Measurements from ENCODE around the gene DDX55. TPM values are rescaled to one million over a fixed set of nuclear protein-coding genes. Genes with fewer than 3 reads are reported as not detected.

Gene DDX55
- polyA plus RNA-seq, 3 donors = 6.6 to 32.9 (median 8.8) TPM

DNA sequence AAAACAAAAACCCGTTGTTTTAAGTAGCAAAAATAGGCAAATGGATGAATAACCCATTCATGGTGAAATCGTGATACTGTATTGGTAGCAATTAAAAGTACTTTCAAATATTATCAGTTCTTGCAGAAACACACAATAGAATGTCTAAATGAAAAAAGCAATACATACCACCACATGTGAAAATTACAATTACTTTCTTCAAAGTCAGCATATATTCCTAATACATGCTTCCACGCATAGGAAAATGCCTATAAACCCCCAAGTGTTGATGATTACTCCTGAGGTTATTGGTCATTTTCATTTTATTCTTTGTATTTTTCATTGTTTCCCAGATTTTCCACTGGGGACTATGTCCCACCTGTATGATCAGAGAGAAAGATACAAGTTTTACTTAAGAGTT lies 15.2 kb downstream of the DDX55 start:
- no peaks in the 10 kb centered on the region for H3K27me3 ChIP-seq (ENCODE audit: control insufficient read depth in 2 of 2, insufficient read depth in 2 of 2, low read length in 2 of 2)
- H3K4me3 ChIP-seq (replicated peaks in 1 of 3; ENCODE audit: low read depth in 2 of 3, low read length in 3 of 3) = no peak overlapping the region
- Mint-ChIP-seq H3K9me3 (no peaks in the 10 kb centered on the region), H3K4me1 (no peaks in the 10 kb centered on the region), H3K27ac (no peak overlapping the region), H3K4me3 (no peak overlapping the region), H3K36me3 (peaks cover 84 to 93% of the 10 kb centered on the region in 2 donors), H3K27me3 (ENCODE audit: low read depth in 3 of 3) (peaks cover 0 to 1% (median 0%) of the 10 kb centered on the region in 3 donors)
- no CpG with 5 or more reads among the region's 3 CpGs for WGBS (ENCODE audit: insufficient coverage)
- no peaks in the 10 kb centered on the region for H3K79me2 ChIP-seq (ENCODE audit: insufficient read depth, low read length)
- H2AFZ ChIP-seq (ENCODE audit: insufficient read depth, low read depth, low read length, poor library complexity, severe bottlenecking) = no peak overlapping the region
- no peaks in the 10 kb centered on the region for H3K4me1 ChIP-seq (ENCODE audit: control insufficient read depth in 1 of 2, insufficient read depth in 2 of 2, low read length in 2 of 2)
- intact Hi-C loops (cut with micrococcal nuclease) = no loop called here
- H4K20me1 ChIP-seq (ENCODE audit: insufficient read depth, low read length) = no peaks in the 10 kb centered on the region
- no peaks in the 10 kb centered on the region for H3K9me3 ChIP-seq (replicated peaks in 1 of 2; ENCODE audit: control insufficient read depth in 1 of 2, insufficient read depth in 1 of 2, low read length in 2 of 2)
- H3K36me3 ChIP-seq (replicated peaks in 1 of 2; ENCODE audit: control insufficient read depth in 1 of 2, insufficient read depth in 2 of 2, low read length in 2 of 2) = peaks cover 79 to 99% of the 10 kb centered on the region in 2 donors
- no peak overlapping the region for H3K9ac ChIP-seq (ENCODE audit: insufficient read depth, low read length, poor library complexity, severe bottlenecking)
- no peak overlapping the region for H3K4me2 ChIP-seq (replicated peaks; ENCODE audit: extremely low read depth, low read length, poor library complexity, severe bottlenecking)
- H3K27ac ChIP-seq (ENCODE audit: low read depth in 1 of 2, low read length in 2 of 2) = no peak overlapping the region
- no peak for DNase-seq
- TF ChIP-seq, protein P1, sequence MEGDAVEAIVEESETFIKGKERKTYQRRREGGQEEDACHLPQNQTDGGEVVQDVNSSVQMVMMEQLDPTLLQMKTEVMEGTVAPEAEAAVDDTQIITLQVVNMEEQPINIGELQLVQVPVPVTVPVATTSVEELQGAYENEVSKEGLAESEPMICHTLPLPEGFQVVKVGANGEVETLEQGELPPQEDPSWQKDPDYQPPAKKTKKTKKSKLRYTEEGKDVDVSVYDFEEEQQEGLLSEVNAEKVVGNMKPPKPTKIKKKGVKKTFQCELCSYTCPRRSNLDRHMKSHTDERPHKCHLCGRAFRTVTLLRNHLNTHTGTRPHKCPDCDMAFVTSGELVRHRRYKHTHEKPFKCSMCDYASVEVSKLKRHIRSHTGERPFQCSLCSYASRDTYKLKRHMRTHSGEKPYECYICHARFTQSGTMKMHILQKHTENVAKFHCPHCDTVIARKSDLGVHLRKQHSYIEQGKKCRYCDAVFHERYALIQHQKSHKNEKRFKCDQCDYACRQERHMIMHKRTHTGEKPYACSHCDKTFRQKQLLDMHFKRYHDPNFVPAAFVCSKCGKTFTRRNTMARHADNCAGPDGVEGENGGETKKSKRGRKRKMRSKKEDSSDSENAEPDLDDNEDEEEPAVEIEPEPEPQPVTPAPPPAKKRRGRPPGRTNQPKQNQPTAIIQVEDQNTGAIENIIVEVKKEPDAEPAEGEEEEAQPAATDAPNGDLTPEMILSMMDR (IDR thresholded peaks at IDR 0.05) = no peak

DNA sequence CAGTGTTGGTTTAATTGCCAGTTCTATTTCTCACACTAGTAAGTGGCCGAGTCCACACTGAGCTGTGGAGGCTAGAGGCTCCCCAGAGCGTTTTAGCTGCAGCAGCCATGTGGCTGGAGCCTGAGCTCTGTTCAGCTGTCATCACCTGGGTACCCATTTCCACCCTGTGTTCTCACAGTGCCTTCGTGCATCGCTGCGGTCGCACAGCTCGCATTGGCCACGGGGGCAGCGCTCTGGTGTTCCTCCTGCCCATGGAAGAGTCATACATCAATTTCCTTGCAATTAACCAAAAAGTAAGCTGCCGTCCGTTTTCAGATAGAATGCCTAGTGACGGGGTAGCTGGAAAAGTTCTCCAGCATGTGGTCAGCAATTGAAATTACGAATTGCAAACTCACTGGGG lies 15.7 kb downstream of the DDX55 start:
- 96% methylated on average over 5 of the region's 13 CpGs for WGBS (ENCODE audit: insufficient coverage)
- Mint-ChIP-seq H3K9me3 (no peaks in the 10 kb centered on the region), H3K36me3 (peaks cover 84 to 93% of the 10 kb centered on the region in 2 donors), H3K4me1 (no peaks in the 10 kb centered on the region), H3K27me3 (ENCODE audit: low read depth in 3 of 3) (peaks cover 0 to 1% (median 0%) of the 10 kb centered on the region in 3 donors), H3K4me3 (no peak overlapping the region), H3K27ac (peak overlapping the region in 1 of 7 donors; percentile 23)
- H3K27ac ChIP-seq (ENCODE audit: low read depth in 1 of 2, low read length in 2 of 2) = no peak overlapping the region
- H3K27me3 ChIP-seq (ENCODE audit: control insufficient read depth in 2 of 2, insufficient read depth in 2 of 2, low read length in 2 of 2) = no peaks in the 10 kb centered on the region
- H3K36me3 ChIP-seq (replicated peaks in 1 of 2; ENCODE audit: control insufficient read depth in 1 of 2, insufficient read depth in 2 of 2, low read length in 2 of 2) = peaks cover 79 to 99% of the 10 kb centered on the region in 2 donors
- no peak overlapping the region for H2AFZ ChIP-seq (ENCODE audit: insufficient read depth, low read depth, low read length, poor library complexity, severe bottlenecking)
- H3K79me2 ChIP-seq (ENCODE audit: insufficient read depth, low read length) = no peaks in the 10 kb centered on the region
- no peak for DNase-seq
- H3K9me3 ChIP-seq (replicated peaks in 1 of 2; ENCODE audit: control insufficient read depth in 1 of 2, insufficient read depth in 1 of 2, low read length in 2 of 2) = no peaks in the 10 kb centered on the region
- no peaks in the 10 kb centered on the region for H4K20me1 ChIP-seq (ENCODE audit: insufficient read depth, low read length)
- no peaks in the 10 kb centered on the region for H3K4me1 ChIP-seq (ENCODE audit: control insufficient read depth in 1 of 2, insufficient read depth in 2 of 2, low read length in 2 of 2)
- intact Hi-C loops (cut with micrococcal nuclease) = no loop called here
- H3K4me2 ChIP-seq (replicated peaks; ENCODE audit: extremely low read depth, low read length, poor library complexity, severe bottlenecking) = no peak overlapping the region
- TF ChIP-seq, protein P1 (IDR thresholded peaks at IDR 0.05) = no peak
- H3K9ac ChIP-seq (ENCODE audit: insufficient read depth, low read length, poor library complexity, severe bottlenecking) = no peak overlapping the region
- H3K4me3 ChIP-seq (replicated peaks in 1 of 3; ENCODE audit: low read depth in 2 of 3, low read length in 3 of 3) = no peak overlapping the region
